HepG2 (cell line): ENCODE measurements around the gene PKIB. TPM values are rescaled to one million over a fixed set of nuclear protein-coding genes. Genes with fewer than 3 reads are reported as not detected.

Source experiments
- ATAC-seq: fragments of 200-7000 bp; cut with Tn5 transposase; 3 replicates; pipeline ENCODE4 v1.9.1; 2020; ENCODE audit warnings: mild to moderate bottlenecking, moderate library complexity
- BruUV-seq: library from RNA; stranded (reverse); fragments of 400-500 nt; replicated peaks from 2 replicates; lab custom pipeline; 2021; lab: Mats Ljungman, UMichigan
- CTCF ChIA-PET: fragments of 300-600 bp; formaldehyde crosslinking; extraction: SDS; loops from one replicate; lab custom pipeline; 2021; ENCODE audit warnings: low total read pairs, inconsistent platforms, low intra/inter-chr PET ratio; lab: Yijun Ruan, JAX
- POLR2A ChIA-PET: fragments of 350-600 bp; sonication (Branson Sonifier 250); formaldehyde crosslinking; loops from one replicate; lab custom pipeline; 2020; ENCODE audit warnings: antibody characterized with exemption, inconsistent platforms; lab: Yijun Ruan, JAX
- DNase-seq: peaks from one replicate; pipeline ENCODE4 v3.0.0-alpha.2; 2015; ENCODE audit warnings: low spot score
- FAIRE-seq: peaks from 3 replicates; lab custom pipeline; 2011; peaks lifted over from hg19 to GRCh38; lab: Jason Lieb, UNC
- H2AFZ ChIP-seq: one replicate; pipeline ENCODE4 v1.6.1; 2011; ENCODE audit warnings: low read length, inconsistent platforms
- H3K27ac ChIP-seq: fragments of 300-600 bp; 3 replicates; pipeline ENCODE4 v1.8.0; 2011; ENCODE audit warnings: mixed run types, mild to moderate bottlenecking, mixed read lengths, low read length, inconsistent platforms; ENCODE audit not compliant: insufficient read depth; ENCODE audit errors: extremely low read length
- H3K27me3 ChIP-seq, 2 experiments: fragments of 200-600 bp in 1 of 2; 2 replicates in 1 of 2; 3 replicates in 1 of 2; pipeline versions ENCODE4 v1.6.0 to v1.8.0; 2011; ENCODE audit warnings: low read length in 2 of 2, mild to moderate bottlenecking in 2 of 2, moderate library complexity in 2 of 2, inconsistent platforms in 1 of 2; ENCODE audit not compliant: insufficient read depth in 2 of 2, control insufficient read depth in 1 of 2
- H3K36me3 ChIP-seq, 2 experiments: fragments of 200-600 bp in 1 of 2; replicated peaks in 1 of 2; 2 replicates in 1 of 2; 3 replicates in 1 of 2; pipeline versions ENCODE4 v1.5.1 to v1.8.0; 2011; ENCODE audit warnings: low read length in 2 of 2, inconsistent platforms in 1 of 2; ENCODE audit not compliant: insufficient read depth in 2 of 2, control insufficient read depth in 1 of 2
- H3K4me1 ChIP-seq: 2 replicates; pipeline ENCODE4 v1.5.1; 2012; ENCODE audit warnings: low read length, inconsistent platforms; ENCODE audit not compliant: insufficient read depth
- H3K4me2 ChIP-seq: 2 replicates; pipeline ENCODE4 v1.6.0; 2011; ENCODE audit warnings: low read depth, low read length, inconsistent platforms
- H3K4me3 ChIP-seq, 3 experiments: fragments of 200-600 bp in 1 of 3; sonication (generic), shearing (Covaris generic) in 1 of 3; replicated peaks in 1 of 3; 2 replicates each; pipeline ENCODE4 v1.5.1; 2011 to 2016; ENCODE audit warnings: low read length in 3 of 3, inconsistent platforms in 2 of 3, low read depth in 2 of 3, mild to moderate bottlenecking in 2 of 3, control low read depth in 1 of 3, mixed read lengths in 1 of 3; ENCODE audit not compliant: insufficient read depth in 1 of 3
- H3K79me2 ChIP-seq: one replicate; pipeline ENCODE4 v1.6.1; 2011; ENCODE audit warnings: low read length, inconsistent platforms; ENCODE audit not compliant: insufficient read depth
- H3K9ac ChIP-seq: 2 replicates; pipeline ENCODE4 v1.6.0; 2011; ENCODE audit warnings: mild to moderate bottlenecking, low read depth, low read length, inconsistent platforms; ENCODE audit not compliant: insufficient read depth
- H3K9me3 ChIP-seq: 2 replicates; pipeline ENCODE4 v1.5.1; 2012; ENCODE audit warnings: mild to moderate bottlenecking, low read length
- H4K20me1 ChIP-seq: 2 replicates; pipeline ENCODE4 v1.6.0; 2011; ENCODE audit warnings: inconsistent platforms, mild to moderate bottlenecking, low read length, moderate library complexity; ENCODE audit not compliant: insufficient read depth
- CEBPG ChIP-seq: IDR thresholded peaks from 2 replicates; pipeline ENCODE4 v1.6.1; 2016
- IKZF4 ChIP-seq: sonication (generic); formaldehyde crosslinking; IDR thresholded peaks from 2 replicates; pipeline ENCODE4 v1.5.1; 2020; ENCODE audit warnings: borderline replicate concordance, mild to moderate bottlenecking, low read depth, missing genetic modification reagents; ENCODE audit errors: not compliant biosample characterization
- IRF2 ChIP-seq: IDR thresholded peaks from 2 replicates; pipeline ENCODE4 v1.6.1; 2018; ENCODE audit warnings: missing genetic modification reagents, missing compliant biosample characterization
- NFIC ChIP-seq: IDR thresholded peaks from 2 replicates; pipeline ENCODE4 v1.6.1; 2012; ENCODE audit warnings: mild to moderate bottlenecking, low read length, inconsistent platforms
- NR2C2 ChIP-seq: sonication (generic); formaldehyde crosslinking; IDR thresholded peaks from 2 replicates; pipeline ENCODE4 v1.4.0; 2020; ENCODE audit warnings: missing genetic modification reagents, mild to moderate bottlenecking, moderate library complexity, borderline replicate concordance
- PAX8 ChIP-seq: sonication (generic); formaldehyde crosslinking; IDR thresholded peaks from 2 replicates; pipeline ENCODE4 v1.8.0; 2022; ENCODE audit warnings: mild to moderate bottlenecking, missing genetic modification reagents, borderline replicate concordance
- PHF5A ChIP-seq: IDR thresholded peaks from one replicate; pipeline ENCODE4 v1.6.1; 2018; ENCODE audit warnings: low read depth, missing genetic modification reagents; ENCODE audit not compliant: unreplicated experiment
- TIGD3 ChIP-seq: sonication (generic); formaldehyde crosslinking; IDR thresholded peaks from 2 replicates; pipeline ENCODE4 v1.5.1; 2020; ENCODE audit warnings: mild to moderate bottlenecking, missing genetic modification reagents, borderline replicate concordance
- ZBTB7B ChIP-seq: sonication (generic); formaldehyde crosslinking; IDR thresholded peaks from 2 replicates; pipeline ENCODE4 v1.4.0; 2020; ENCODE audit warnings: missing genetic modification reagents
- ZMYM4 ChIP-seq: sonication (generic); formaldehyde crosslinking; IDR thresholded peaks from 2 replicates; pipeline ENCODE4 v1.8.1; 2023; ENCODE audit warnings: mild to moderate bottlenecking, missing genetic modification reagents
- ZNF160 ChIP-seq: sonication (generic); formaldehyde crosslinking; IDR thresholded peaks from 2 replicates; pipeline ENCODE4 v1.8.0; 2022; ENCODE audit warnings: mild to moderate bottlenecking, inconsistent platforms, missing genetic modification reagents
- ZNF3 ChIP-seq: IDR thresholded peaks from 2 replicates; pipeline ENCODE4 v1.7.0; 2017; ENCODE audit warnings: inconsistent platforms
- ZNF547 ChIP-seq: sonication (generic); formaldehyde crosslinking; IDR thresholded peaks from 2 replicates; pipeline ENCODE4 v1.5.1; 2020; ENCODE audit warnings: mild to moderate bottlenecking, missing genetic modification reagents
- ZSCAN29 ChIP-seq: sonication (generic); formaldehyde crosslinking; conservative IDR thresholded peaks from 2 replicates; pipeline ENCODE4 v1.4.0; 2020; ENCODE audit warnings: mild to moderate bottlenecking, missing genetic modification reagents
- WGBS: methylation state at CpG from one replicate; pipeline ENCODE4 v1.1.6; 2017; ENCODE audit warnings: low lambda C conversion rate; 5-methylcytosine and 5-hydroxymethylcytosine counted together
- in situ Hi-C: cut with HindIII; loops from 2 replicates; pipeline ENCODE4 v1.10.0; 2017; ENCODE audit warnings: low pct_unique_long_range_greater_than_20kb; ENCODE audit not compliant: extremely low pct_ligation_motif_present
- intact Hi-C: fragments of 100-400 bp; cut with micrococcal nuclease; formaldehyde crosslinking; loops from one replicate; pipeline ENCODE4 v1.10.0; 2022; ENCODE audit not compliant: unreplicated experiment
- polyA plus RNA-seq, 8 experiments: library from polyadenylated mRNA; depleted of rRNA in 3 of 8; stranded (reverse) in 7 of 8; unstranded in 1 of 8; fragments of >200 nt; fragmentation: Illumina TruSeq in 4 of 8; extraction: Trizol in 4 of 8; gene quantifications; 2 replicates each; pipeline versions ENCODE4 v1.2.1 to v1.2.3, GENCODE V29; 2011 to 2016; ENCODE audit warnings: low read depth in 4 of 8, missing spikeins in 1 of 8, mixed read lengths in 1 of 8; ENCODE audit not compliant: insufficient read depth in 1 of 8
- total RNA-seq, 5 experiments: library from RNA; depleted of rRNA; stranded (reverse); fragments of >200 nt; fragmentation: Illumina TruSeq; extraction: Trizol; gene quantifications; 2 replicates each; pipeline ENCODE4 v1.2.3, GENCODE V29; 2016; ENCODE audit warnings: low read depth in 1 of 5
- TF ChIP-seq, protein P1 (sequence below): IDR thresholded peaks from 2 replicates; pipeline ENCODE4 v1.6.1; 2016; ENCODE audit warnings: low read depth, borderline replicate concordance
- TF ChIP-seq, protein P2 (sequence below): sonication (generic); formaldehyde crosslinking; IDR thresholded peaks from 2 replicates; pipeline ENCODE4 v1.4.0; 2020; ENCODE audit warnings: missing genetic modification reagents
- TF ChIP-seq, protein P3 (sequence below): sonication (generic); formaldehyde crosslinking; IDR thresholded peaks from 2 replicates; pipeline ENCODE4 v1.4.0; 2020; ENCODE audit warnings: missing genetic modification reagents

Gene PKIB
- total and polyA plus RNA-seq, 2 of the 13 experiments (the other 11 are each of a cell fraction or from before 2014, with no cell fraction given), result 1.4 to 1.5 TPM

GRCh38 chr6:122733259-122733658, 123.1 kb downstream of the PKIB start:
- intact Hi-C loops, result loop anchor here (5.0 kb wide), 1 partner anchor 649 kb away; no protein-coding TSS in a partner anchor
- WGBS, result 0% methylated on average over 4 of the region's 4 CpGs
- Histone ChIP-seq H3K4me2 (no peak overlapping the region), H2AFZ (no peak overlapping the region), H3K27me3 (peaks cover 0 to 11% of the 10 kb centered on the region in 2 experiments; a peak in 2 of 5 replicates), H3K9me3 (no peaks in the 10 kb centered on the region), H4K20me1 (no peaks in the 10 kb centered on the region), H3K4me1 (no peaks in the 10 kb centered on the region), H3K4me3 (no peak overlapping the region), H3K79me2 (no peaks in the 10 kb centered on the region), H3K27ac (no peak overlapping the region), H3K9ac (no peak overlapping the region), H3K36me3 (no peaks in the 10 kb centered on the region)
- in situ Hi-C loops, result loop anchor here (25.0 kb wide), 1 partner anchor 579 kb away; no protein-coding TSS in a partner anchor
- no peak for ATAC-seq
- ChIA-PET POLR2A (no interaction called here), CTCF (interaction anchor here (4.9 kb wide), 1 partner anchor 106 kb away, joined by 119 read pairs; no protein-coding TSS in a partner anchor)
- BruUV-seq, result no TSS peak
- no peak for FAIRE-seq
- DNase-seq, result no peak
- TF ChIP-seq ZNF160 (no peak), ZMYM4 (CRISPR knock-in tag) (no peak), NR2C2 (no peak), TIGD3 (CRISPR knock-in tag) (no peak), PHF5A (CRISPR knock-in tag) (no peak), ZNF547 (CRISPR knock-in tag) (no peak), ZSCAN29 (CRISPR knock-in tag) (no peak), PAX8 (CRISPR knock-in tag) (no peak), ZNF3 (no peak), IKZF4 (CRISPR knock-in tag) (no peak), NFIC (no peak), IRF2 (CRISPR knock-in tag) (no peak), ZBTB7B (CRISPR knock-in tag) (no peak), CEBPG (no peak)
- TF ChIP-seq, protein P1, sequence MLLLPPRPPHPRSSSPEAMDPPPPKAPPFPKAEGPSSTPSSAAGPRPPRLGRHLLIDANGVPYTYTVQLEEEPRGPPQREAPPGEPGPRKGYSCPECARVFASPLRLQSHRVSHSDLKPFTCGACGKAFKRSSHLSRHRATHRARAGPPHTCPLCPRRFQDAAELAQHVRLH (CRISPR knock-in tag), result no peak
- TF ChIP-seq, protein P2, sequence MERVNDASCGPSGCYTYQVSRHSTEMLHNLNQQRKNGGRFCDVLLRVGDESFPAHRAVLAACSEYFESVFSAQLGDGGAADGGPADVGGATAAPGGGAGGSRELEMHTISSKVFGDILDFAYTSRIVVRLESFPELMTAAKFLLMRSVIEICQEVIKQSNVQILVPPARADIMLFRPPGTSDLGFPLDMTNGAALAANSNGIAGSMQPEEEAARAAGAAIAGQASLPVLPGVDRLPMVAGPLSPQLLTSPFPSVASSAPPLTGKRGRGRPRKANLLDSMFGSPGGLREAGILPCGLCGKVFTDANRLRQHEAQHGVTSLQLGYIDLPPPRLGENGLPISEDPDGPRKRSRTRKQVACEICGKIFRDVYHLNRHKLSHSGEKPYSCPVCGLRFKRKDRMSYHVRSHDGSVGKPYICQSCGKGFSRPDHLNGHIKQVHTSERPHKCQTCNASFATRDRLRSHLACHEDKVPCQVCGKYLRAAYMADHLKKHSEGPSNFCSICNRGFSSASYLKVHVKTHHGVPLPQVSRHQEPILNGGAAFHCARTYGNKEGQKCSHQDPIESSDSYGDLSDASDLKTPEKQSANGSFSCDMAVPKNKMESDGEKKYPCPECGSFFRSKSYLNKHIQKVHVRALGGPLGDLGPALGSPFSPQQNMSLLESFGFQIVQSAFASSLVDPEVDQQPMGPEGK (CRISPR knock-in tag), result no peak
- TF ChIP-seq, protein P3, sequence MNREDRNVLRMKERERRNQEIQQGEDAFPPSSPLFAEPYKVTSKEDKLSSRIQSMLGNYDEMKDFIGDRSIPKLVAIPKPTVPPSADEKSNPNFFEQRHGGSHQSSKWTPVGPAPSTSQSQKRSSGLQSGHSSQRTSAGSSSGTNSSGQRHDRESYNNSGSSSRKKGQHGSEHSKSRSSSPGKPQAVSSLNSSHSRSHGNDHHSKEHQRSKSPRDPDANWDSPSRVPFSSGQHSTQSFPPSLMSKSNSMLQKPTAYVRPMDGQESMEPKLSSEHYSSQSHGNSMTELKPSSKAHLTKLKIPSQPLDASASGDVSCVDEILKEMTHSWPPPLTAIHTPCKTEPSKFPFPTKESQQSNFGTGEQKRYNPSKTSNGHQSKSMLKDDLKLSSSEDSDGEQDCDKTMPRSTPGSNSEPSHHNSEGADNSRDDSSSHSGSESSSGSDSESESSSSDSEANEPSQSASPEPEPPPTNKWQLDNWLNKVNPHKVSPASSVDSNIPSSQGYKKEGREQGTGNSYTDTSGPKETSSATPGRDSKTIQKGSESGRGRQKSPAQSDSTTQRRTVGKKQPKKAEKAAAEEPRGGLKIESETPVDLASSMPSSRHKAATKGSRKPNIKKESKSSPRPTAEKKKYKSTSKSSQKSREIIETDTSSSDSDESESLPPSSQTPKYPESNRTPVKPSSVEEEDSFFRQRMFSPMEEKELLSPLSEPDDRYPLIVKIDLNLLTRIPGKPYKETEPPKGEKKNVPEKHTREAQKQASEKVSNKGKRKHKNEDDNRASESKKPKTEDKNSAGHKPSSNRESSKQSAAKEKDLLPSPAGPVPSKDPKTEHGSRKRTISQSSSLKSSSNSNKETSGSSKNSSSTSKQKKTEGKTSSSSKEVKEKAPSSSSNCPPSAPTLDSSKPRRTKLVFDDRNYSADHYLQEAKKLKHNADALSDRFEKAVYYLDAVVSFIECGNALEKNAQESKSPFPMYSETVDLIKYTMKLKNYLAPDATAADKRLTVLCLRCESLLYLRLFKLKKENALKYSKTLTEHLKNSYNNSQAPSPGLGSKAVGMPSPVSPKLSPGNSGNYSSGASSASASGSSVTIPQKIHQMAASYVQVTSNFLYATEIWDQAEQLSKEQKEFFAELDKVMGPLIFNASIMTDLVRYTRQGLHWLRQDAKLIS (CRISPR knock-in tag), result no peak
